Ishikawa (cell line): Measurements from ENCODE around the gene MAST2.

ENCODE experiments used
- CEBPB ChIP-seq: IDR thresholded peaks from 2 replicates; pipeline ENCODE4 v1.6.1; 2012
- CREB1 ChIP-seq: IDR thresholded peaks from 2 replicates; pipeline ENCODE4 v1.6.1; 2012; ENCODE audit warnings: low read depth
- EGR1 ChIP-seq: IDR thresholded peaks from 2 replicates; pipeline ENCODE4 v1.6.1; 2012
- EP300 ChIP-seq: IDR thresholded peaks from 2 replicates; pipeline ENCODE4 v1.6.1; 2012; ENCODE audit warnings: borderline replicate concordance
- FOXM1 ChIP-seq: IDR thresholded peaks from 2 replicates; pipeline ENCODE4 v1.6.1; 2012; ENCODE audit warnings: low read depth, borderline replicate concordance
- MAX ChIP-seq: IDR thresholded peaks from 2 replicates; pipeline ENCODE4 v1.6.1; 2012
- NFIC ChIP-seq: IDR thresholded peaks from 2 replicates; pipeline ENCODE4 v1.6.1; 2012
- RAD21 ChIP-seq: IDR thresholded peaks from 2 replicates; pipeline ENCODE4 v1.6.1; 2012; ENCODE audit warnings: low read depth
- REST ChIP-seq: IDR thresholded peaks from 2 replicates; pipeline ENCODE4 v1.6.1; 2012; ENCODE audit warnings: low read depth, mild to moderate bottlenecking
- TAF1 ChIP-seq: IDR thresholded peaks from 2 replicates; pipeline ENCODE4 v1.6.1; 2012; ENCODE audit warnings: low read depth, mild to moderate bottlenecking
- TCF12 ChIP-seq: IDR thresholded peaks from 2 replicates; pipeline ENCODE4 v1.6.1; 2012; ENCODE audit warnings: low read depth
- TEAD4 ChIP-seq: IDR thresholded peaks from 2 replicates; pipeline ENCODE4 v1.6.1; 2012
- USF1 ChIP-seq: IDR thresholded peaks from 2 replicates; pipeline ENCODE4 v1.6.1; 2012
- YY1 ChIP-seq: IDR thresholded peaks from 2 replicates; pipeline ENCODE4 v1.6.1; 2012; ENCODE audit warnings: low read depth
- ZBTB7A ChIP-seq: IDR thresholded peaks from 2 replicates; pipeline ENCODE4 v1.6.1; 2012; ENCODE audit warnings: low read depth

MAST2 gene

GRCh38 chr1:45895406-45895805, 92.0 kb downstream of the MAST2 start:
- no peak for TF ChIP-seq NFIC
- no peak for TF ChIP-seq YY1

GRCh38 chr1:45906883-45907282, 103.5 kb downstream of the MAST2 start:
- TF ChIP-seq EGR1 = no peak
- TF ChIP-seq USF1 = no peak
- no peak for TF ChIP-seq CEBPB
- TF ChIP-seq MAX = no peak
- TF ChIP-seq ZBTB7A = no peak
- TF ChIP-seq TCF12 = no peak
- no peak for TF ChIP-seq NFIC
- no peak for TF ChIP-seq EP300
- TF ChIP-seq TEAD4 = no peak
- no peak for TF ChIP-seq TAF1

GRCh38 chr1:45908611-45909140, 105.3 kb downstream of the MAST2 start:
- no peak for TF ChIP-seq TCF12

GRCh38 chr1:45911634-45912033, 108.2 kb downstream of the MAST2 start:
- TF ChIP-seq TEAD4 (no peak), FOXM1 (no peak), USF1 (no peak), TCF12 (no peak), CREB1 (no peak), RAD21 (no peak), REST (no peak), TAF1 (no peak), CEBPB (no peak), NFIC (no peak), MAX (no peak)

- no peak for TF ChIP-seq EGR1
- no peak for TF ChIP-seq REST
- TF ChIP-seq RAD21 = no peak
- no peak for TF ChIP-seq USF1
These were observed 109.8 kb downstream of the MAST2 start for GRCh38 chr1:45913183-45913683.

GRCh38 chr1:45913731-45914501, 110.5 kb downstream of the MAST2 start:
- TF ChIP-seq NFIC = no peak

- no peak for TF ChIP-seq CREB1
- no peak for TF ChIP-seq YY1
- no peak for TF ChIP-seq ZBTB7A
- no peak for TF ChIP-seq TCF12
- no peak for TF ChIP-seq EP300
- TF ChIP-seq TEAD4 = no peak
- no peak for TF ChIP-seq TAF1
- TF ChIP-seq USF1 = no peak
- no peak for TF ChIP-seq MAX
- TF ChIP-seq REST = no peak
- TF ChIP-seq FOXM1 = no peak
- no peak for TF ChIP-seq CEBPB
- no peak for TF ChIP-seq NFIC
- TF ChIP-seq EGR1 = no peak
These were observed 111.4 kb downstream of the MAST2 start for GRCh38 chr1:45914836-45915235.
